Measurements from ENCODE around the gene LMX1B.
"Not testable (repeated sequence)": the region's sequence is repeated elsewhere in the genome, so short reads cannot be mapped to it uniquely, and the experiment has no call there.

Gene LMX1B
- 0 reads per million in 4 donors for total RNA-seq

DNA sequence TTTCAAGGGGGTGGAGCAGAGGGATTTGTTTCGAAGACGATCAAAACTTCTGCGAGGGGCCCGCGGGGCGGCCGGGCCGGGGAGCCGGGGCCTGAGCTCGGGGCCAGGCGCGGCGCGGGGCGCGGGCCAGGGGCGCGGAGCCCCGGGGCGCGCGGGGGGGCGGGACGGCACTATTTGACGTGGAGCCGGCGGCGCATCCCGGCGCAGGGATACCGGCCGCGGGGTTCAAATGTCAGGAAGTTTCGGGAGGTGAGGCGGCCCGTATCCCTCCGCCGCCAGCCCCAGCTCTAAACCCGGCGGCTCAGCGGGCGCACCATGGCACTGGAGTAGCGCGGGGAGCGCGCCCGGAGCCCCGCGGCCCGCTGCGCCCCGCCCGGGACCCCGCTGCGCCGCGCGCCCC is at the start of gene LMX1B:
LMX1B (plus strand) TSS at position 278 of the 400 bp plus-strand sequence. CDS start 522 bp downstream, outside the sequence.
- no peak for DNase-seq

DNA sequence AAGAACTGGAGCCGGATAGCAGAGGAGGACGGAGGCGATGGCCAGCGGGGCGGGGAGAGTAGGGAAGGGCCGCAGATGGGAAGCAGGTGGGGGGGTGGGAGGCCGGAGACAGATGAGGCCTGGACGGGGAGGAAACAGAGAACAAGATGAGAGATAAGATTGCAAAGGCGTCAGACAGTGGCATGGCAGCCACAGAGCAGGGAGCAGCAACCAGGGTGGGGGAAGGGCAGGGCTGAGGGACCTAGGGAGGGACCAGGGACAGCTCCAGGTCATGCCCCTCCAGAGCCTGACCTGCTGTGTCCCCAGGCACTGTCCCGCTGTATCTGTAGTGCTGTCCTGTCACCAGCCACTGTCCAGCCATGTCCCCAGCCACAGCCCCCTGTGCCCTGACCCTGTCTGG is 49.6 kb upstream of the LMX1B start:
- no peak for DNase-seq

DNA sequence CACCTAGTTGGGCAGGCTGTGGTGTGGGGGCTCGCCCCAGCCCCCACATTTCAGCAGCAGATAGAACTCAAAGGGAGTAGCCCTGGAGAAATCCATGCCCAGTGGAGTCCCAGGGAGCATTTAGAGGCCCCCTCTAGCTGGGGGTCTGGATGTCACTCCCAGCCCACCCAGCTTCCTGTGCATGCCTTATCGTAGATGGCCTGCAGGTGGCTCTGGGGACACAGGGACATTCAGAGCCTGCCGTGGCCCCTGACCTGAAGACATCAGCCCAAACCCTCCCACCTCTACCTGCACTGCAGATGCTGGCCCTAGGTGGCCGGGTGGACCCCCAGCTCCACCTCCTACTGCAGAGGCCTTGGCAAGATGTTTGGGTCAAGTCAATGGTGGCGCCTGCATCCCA is 49.0 kb upstream of the LMX1B start:
- DNase-seq, result no peak

DNA sequence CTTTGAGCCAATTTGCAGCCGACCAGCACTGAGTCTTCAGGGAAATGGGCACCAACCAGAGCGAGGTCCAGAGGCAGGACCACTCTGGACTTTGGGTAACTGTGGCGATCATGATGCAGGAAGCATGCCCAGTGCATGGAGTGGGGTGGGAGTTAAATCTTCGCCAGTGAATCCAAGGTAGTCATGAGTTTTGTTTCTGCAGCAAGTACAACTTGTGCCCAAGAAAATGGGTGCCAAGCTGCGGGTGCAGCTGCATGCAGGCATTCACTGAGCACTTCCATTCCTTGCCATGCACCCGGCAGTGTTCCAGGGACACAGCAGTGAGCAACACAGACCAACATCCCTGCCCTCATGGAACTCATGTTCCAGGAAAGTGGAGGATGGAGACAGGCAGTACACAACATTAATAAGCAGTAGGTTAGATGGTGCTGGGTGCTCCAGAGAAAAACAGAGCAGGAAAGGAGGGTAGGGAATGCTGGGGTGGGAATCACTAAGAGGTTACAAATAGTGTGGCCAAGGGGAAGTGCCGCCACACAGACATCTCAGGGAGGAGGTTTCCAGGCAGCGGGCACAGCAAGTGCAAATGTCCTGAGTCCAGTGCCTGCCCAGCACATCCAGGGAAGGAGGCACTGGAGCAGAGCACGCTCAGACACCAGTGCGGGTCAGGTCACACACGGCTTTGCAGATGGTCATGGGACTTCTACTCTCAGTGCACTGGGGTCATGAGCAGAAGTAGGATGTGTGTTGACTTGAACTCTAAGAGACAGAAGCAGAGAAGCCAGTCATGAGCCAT is 48.2 kb upstream of the LMX1B start:
- DNase-seq, result no peak

DNA sequence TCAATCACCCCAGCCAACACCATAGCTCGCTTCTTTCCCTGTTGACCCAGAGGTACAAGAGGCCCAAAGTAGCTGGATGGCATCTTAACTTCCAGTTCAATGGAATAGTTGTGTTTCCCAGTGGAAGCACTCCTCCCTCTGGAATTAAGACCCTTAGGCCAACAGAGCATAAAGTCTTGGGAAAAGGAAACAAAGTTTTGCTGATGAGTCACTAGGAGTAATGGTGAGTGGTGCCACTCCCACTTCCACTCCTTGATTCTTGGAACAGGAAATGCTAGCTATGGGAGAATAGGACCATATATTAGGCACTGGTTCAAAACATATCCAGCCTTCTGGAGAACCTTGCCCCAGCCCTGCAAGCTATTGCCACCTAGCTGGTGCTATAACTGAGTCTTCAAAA is 44.7 kb upstream of the LMX1B start:
- DNase-seq, result no peak

DNA sequence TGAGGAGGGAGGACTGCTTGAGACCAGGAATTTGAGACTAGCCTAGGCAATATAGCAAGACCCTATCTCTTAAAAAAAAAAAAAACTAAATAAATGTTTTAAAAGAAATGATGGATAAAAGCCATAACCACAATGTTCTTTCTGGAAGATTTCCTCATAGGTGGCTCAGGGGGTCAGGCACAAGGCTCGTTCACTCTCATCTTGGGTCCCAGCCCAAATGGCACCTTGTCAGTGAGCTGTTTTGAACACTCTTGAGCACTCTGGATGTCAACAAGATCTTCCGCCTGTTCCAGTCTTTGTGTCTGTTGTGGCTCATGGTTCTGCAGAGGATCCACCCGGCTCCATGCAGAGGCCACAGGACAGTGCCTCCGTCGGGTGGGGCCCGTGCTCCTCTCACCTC is 35.7 kb upstream of the LMX1B start:
- no peak for DNase-seq

DNA sequence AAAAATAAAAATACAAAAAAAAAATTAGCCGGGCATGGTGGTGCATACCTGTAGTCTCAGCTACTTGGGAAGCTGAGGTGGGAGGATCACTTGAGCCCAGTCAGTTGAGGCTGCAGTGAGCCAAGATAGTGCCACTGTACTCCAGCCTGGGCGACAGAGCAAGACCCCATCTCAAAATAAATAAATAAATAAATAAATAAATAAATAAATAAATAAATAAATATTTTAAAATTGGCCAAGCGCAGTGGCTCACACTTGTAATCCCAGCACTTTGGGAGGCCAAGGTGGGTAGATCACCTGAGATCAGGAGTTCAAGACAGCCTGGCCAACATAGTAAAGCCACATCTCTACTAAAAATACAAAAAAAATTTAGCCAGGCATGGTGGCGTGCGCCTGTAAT is 33.4 kb upstream of the LMX1B start:
- not testable (repeated sequence) for DNase-seq

DNA sequence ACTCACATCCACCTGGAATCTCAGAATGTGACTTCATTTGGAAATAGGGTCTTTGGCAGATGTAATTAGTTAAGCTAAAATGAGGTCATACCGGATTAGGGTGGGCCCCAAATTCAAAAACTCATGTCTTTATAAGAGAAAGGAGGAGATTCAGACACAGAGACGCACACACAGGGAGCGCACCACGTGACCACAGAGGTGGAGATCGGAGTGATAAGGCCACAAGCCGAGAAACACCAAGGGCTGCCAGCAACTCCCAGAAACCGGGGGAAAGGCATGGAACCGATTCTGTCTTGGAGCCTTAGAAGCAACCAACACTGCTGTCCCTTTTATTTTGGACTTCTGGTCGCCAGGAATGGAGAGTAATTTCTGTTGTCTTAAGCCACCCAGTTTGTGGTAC is 31.8 kb upstream of the LMX1B start:
- DNase-seq, result no peak

DNA sequence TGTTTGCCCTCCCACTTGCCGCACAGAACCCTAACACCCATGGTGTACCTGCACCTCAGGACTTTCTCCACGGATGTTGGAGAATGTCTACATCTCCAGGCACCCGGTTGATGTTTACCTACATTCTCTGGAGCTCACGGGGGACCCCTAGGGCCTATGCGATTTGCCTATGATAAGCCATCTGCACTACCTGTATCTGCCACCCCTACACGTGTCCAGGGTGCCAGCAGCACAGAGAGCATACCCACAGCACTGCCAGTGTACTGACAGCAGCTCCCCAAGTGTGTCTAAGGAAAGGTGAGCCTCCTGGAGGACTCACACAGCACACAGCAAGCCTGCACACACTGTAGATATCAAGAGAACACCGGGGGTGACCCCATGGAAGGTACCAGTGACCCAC is 31.3 kb upstream of the LMX1B start:
- no peak for DNase-seq

DNA sequence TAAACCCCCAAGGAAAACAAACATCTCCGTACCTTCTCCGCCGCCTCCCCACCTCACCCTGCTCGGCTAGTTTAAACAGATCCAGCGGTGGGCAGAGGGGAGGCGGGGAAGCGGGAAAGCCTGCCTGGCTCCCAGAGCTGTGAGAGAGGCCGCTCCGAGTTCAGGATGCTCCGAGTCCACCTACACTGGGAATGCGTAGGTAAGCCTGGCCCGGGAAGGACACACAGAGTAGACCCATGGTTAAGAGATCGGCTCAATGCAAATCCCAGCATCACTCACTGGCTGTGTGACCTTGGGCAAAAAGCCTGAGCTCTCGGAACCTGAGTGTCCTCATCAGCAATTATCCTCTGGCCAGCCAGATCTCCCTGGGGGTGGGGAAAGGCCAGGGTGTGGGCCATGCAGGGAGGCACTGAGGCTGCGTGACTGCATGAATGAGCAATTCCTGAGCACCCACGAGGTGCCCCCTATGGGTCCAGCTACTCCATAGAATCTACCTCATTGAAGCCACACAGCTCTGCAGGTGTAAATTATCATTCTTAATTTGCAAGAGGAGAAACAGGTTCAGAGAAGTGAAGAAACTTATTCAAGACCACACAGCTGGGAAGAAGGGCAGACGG is 30.5 kb upstream of the LMX1B start:
- no peak for DNase-seq

DNA sequence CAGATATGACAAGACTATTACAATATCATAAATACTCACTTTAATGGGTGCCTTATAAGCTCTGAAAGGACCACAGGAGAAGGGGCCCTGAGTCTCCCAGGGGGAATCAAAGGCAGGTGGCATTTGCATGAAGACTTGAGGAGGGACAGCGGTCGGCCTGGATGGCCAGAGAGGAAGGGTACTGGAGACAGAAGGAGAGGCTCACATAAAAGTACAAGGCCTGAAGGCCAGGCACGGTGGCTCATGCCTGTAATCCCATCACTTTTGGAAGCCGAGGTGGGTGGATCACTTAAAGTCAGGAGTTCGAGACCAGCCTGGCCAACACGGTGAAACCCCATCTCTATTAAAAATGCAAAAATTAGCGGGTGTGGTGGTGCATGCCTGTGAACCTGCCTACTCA is 29.1 kb upstream of the LMX1B start:
- no peak for DNase-seq

DNA sequence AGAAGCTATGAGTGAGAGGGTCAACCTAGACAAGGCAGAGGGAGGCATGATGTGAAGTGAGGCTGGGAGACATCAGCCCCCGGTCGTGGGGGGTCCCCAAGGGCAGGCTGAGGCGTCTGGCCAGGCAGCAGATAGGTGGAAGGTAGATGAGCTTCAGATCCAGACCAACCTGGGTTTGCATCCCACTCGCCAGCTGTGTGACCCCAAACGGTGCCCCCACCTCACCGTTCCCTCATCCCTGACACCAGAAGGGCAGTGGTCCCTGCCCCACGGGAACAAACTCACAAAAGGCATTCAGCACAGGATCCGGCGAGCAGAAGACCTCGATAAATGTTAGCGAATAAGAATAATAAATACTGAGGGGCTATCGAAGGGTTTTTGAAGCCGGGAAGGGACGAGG is 27.5 kb upstream of the LMX1B start:
- DNase-seq, result no peak

DNA sequence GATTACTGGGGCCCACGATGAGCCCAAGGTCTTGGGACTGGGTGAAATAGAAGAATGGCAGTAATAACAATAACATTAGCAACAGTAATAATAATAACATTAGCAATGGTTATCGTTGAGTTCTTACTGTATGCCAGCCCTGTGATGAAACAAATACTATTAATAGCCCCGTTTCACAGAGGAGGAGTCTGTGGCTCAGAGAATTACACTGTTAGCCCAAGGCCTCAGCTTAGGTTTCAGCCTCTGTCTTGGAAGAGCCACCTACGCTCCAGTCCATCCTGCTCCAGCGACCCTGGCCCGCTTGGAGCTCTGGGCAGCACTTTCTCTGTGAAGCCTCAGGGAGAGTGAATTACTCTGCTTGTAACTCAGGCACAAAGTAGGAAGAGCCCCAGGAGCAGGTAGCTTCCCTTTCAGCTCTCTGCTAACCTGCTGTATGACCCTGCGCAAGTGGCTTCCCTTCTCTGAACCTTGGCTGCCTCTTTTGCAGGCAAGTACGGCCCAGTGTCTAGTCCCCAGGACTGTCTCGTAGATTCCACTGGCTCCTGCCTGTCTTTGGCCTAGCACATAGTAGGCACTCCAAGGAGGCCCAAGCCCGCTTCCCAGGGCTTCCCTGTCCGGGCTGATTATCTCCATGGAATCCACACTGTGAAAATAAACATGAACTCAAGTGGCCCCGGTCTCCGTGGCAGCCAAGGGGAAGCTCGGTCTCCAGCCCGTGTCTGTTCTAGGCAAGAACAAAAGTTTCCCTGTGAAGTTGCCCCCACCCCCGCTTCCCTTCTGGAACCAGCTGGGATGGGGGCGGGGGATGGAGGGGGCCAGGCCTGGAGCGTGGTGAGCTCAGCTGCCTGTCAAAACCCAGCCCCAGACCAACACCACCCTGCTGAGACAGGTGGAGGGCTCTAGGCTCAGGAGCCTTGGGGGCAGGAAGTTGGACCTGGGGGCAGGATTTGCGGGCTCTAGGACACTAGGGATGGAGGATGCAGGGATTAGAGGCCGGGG is 26.2 kb upstream of the LMX1B start:
- DNase-seq, result no peak

DNA sequence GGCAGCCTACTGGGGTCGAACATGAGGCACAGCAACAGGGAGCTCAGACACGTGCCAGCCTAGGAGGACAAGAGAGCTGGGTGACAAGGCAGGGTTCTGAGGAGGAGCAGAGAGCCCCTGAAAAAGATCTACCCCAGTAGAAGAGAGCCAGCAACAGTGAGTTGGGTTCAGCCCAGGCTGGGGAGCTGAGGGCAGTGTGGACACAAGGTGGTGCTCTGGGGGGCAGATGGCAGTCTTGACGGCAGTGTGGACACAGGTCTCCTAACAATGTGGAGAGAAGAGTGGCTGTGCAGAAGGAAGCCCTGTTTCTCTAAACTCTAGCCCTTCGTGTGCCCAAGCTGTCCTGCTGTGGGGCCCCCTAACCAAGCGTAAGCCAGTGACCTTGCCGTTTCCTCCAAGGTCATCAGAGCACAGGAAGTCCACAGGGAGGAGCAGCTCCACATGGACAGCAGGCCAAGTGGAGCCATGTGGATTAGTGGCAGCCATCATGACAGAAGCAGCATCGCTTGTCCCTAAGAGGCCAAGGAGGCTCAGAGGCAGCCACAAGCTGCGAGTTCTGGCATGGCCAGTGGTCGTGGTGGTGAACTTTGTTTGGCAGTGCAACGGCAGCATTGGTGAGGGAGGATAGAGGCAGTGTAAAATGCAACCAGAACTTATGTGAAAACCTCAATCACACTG is 25.1 kb upstream of the LMX1B start:
- DNase-seq, result no peak

DNA sequence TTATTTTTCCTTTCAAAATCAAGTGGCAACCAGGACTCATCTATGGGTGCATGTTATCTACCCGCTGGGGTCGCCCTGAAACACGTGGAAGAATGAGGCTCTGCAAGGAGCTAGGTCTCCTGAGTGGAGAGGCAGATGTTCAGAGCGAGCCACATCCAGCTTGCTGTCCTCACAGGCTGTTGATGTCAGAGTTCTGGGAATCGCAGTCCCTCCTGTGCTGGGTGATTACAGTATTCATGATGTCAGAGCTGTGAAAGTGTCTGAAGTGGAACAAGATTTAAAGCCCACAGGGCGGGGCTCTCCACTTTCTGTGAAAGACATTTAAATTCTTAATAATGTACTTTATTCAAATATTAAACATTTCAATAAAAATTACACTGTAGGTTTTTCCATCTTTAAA is 24.4 kb upstream of the LMX1B start:
- DNase-seq, result no peak

DNA sequence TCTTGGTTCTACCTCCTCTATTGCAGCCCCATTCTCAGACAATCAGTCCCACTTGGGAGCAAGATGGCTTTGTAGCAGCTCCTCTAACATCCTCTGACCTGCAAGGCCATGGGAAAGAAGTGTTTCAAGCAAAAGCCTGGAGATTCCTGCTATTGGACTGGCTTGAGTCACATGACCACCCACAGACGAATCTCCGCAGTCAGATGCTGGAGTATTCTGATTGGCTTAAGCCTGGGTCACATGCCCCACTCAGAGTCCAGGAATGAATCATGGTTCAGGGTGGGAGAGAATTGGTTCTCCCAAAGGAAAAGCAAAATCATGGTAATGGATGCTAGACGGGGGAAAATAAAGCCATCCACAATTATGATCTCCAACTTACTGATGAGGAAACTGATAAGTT is 22.6 kb upstream of the LMX1B start:
- DNase-seq, result no peak

DNA sequence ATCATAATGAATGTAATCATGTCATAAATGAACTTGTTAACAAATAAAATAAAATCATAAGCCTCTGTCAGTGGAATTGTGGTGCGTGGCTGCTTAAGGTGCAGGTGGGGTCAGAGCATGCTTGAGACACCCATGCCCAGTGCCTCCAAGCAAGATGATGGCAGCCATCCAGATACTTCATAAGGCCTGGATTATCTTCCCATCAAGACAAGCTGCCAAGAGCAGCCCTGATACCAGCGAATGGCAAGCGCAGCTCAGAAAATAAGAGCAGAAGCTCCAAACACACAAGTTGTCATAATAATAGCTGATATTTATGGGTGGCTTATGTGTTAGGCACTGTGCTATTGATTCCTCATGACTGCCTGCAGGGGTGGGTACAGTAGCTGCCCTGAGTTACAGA is 21.8 kb upstream of the LMX1B start:
- no peak for DNase-seq

DNA sequence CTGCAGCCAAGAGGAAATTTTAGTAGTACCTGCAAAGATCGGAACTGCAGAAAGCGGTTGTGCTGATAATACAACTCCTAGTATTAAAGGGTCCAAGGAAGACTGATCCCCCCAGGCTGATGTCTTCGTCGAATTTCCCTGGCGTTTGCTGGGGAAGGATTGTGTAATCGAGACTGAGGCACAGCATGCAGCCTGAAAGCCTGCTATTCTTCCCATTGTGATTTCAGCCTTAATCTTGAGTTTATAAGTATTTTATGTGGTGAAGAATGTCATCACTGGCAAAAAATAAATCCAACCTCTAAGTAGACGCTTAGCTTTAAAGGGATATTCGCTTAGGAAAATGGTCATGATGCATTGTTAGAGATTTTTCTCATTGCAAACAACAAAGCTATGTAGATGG is 21.3 kb upstream of the LMX1B start:
- no peak for DNase-seq

DNA sequence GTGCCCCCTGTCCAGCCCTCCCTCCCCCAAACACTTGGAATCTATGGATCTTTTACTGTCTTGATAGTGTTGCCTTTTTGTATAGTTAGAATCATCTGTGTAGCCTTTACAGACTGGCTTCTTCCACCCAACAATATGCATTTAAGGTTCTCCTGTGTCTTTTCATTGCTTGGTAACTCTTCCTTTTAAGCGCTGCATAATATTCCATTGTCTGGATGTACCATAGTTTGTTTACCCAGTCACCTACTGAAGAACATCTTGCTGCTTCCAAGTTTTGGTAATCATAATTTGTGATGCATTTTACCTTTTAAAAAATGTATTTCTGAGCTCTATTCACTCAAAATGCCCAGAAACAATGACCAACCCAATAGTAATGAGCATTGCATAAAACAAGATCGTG is 17.7 kb upstream of the LMX1B start:
- no peak for DNase-seq

DNA sequence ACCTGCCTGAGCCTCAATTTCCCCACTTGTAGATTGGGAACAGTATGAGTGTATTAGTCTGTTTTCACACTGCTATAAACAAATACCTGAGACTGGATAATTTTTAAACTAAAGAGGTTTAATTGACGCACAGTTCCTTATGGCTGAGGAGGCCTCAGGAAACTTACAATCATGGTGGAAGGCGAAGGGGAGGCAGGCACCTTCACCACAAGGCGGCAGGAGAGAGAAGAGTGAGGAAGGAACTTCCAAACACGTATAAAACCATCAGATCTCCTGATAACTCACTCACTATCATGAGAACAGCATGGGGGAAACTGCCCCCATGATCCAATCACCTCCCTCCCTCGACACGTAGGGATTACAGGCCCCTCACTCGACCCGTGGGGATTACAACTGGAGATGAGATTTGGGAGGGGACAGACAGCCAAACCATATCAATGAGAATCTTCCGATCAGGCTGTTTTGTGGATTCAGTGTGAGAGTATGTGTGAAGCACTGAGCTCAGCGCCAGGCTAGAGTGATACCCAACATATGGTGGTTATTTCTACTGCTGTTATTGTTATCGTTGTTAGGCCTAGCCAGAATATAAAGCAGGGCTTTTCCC is 14.6 kb upstream of the LMX1B start:
- no peak for DNase-seq

DNA sequence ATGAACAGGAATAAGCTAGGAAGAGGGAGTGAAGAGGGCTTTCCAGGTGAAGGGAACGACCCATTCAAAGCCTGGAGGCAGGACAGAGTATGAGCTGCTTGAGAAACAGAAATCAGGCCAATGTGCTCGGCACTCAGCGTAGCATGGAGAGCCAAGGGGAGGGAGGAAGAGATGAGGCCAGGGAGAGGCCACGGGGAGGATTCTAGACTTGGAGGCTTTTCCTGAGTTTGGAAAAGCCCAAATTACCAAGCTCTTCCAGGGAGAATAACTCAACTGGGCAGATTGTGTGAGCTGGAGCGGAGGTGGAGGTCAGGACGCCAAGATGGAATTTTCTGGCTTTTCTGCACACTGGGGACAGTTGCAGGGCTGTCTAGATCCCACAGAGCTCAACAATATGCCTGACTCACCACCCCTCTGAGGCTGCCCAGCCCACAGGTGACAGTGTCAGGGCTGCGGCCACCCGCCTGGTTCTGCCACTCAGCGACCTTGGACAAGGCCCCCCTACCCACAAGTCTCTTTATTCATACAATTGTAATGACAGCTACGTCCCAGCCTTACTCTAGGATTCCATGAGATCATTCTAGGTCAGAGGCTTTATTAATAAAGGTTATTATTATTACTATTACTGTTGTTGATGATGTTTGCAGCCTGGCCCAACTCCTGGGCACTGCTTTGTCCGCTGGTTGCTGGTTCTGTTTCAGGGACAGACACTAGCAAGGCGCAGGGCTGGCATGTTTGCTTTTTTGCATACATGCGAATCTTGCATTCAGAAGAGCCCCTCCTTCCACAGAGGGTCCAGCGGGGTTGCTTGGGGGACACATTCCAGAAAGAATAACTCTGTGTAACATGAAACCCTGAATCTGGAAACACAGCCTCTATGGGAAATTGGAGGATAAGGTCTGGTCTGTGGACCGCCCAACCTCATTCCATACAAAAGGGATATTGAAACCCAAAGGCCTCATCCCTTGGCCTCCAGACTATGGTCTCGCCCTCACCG is 9.4 kb upstream of the LMX1B start:
- no peak for DNase-seq

All from T-helper 1 cell (primary cell).